SK-N-SH (cell line): ENCODE measurements around the gene ANKS1B.

Experiments used
- ELF1 ChIP-seq: IDR thresholded peaks from 2 replicates; pipeline ENCODE4 v1.4.0; 2012
- EZH2phosphoT487 ChIP-seq: fragments of 200-600 bp; sonication (generic); IDR thresholded peaks from 2 replicates; pipeline ENCODE4 v1.6.1; 2017; ENCODE audit warnings: low read depth, mixed run types, mild to moderate bottlenecking, antibody characterized with exemption, moderate library complexity, borderline replicate concordance
- FOXM1 ChIP-seq: IDR thresholded peaks from 2 replicates; pipeline ENCODE4 v1.4.0; 2012; ENCODE audit warnings: low read depth, mild to moderate bottlenecking
- POLR2AphosphoS5 ChIP-seq: IDR thresholded peaks from 2 replicates; pipeline ENCODE4 v1.6.1; 2012; ENCODE audit warnings: low read depth, low read length
- TF ChIP-seq, protein P1 (sequence below): fragments of 200-600 bp; sonication (generic); IDR thresholded peaks from 2 replicates; pipeline ENCODE4 v1.6.1; 2017; ENCODE audit warnings: antibody characterized with exemption, mild to moderate bottlenecking, moderate library complexity
- TF ChIP-seq, protein P2 (sequence below): IDR thresholded peaks from 2 replicates; pipeline ENCODE4 v1.6.1; 2012; ENCODE audit warnings: mild to moderate bottlenecking, low read depth, low read length, moderate library complexity

- no peak for TF ChIP-seq FOXM1
- TF ChIP-seq, protein P1, sequence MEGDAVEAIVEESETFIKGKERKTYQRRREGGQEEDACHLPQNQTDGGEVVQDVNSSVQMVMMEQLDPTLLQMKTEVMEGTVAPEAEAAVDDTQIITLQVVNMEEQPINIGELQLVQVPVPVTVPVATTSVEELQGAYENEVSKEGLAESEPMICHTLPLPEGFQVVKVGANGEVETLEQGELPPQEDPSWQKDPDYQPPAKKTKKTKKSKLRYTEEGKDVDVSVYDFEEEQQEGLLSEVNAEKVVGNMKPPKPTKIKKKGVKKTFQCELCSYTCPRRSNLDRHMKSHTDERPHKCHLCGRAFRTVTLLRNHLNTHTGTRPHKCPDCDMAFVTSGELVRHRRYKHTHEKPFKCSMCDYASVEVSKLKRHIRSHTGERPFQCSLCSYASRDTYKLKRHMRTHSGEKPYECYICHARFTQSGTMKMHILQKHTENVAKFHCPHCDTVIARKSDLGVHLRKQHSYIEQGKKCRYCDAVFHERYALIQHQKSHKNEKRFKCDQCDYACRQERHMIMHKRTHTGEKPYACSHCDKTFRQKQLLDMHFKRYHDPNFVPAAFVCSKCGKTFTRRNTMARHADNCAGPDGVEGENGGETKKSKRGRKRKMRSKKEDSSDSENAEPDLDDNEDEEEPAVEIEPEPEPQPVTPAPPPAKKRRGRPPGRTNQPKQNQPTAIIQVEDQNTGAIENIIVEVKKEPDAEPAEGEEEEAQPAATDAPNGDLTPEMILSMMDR = no peak
- TF ChIP-seq, protein P2, sequence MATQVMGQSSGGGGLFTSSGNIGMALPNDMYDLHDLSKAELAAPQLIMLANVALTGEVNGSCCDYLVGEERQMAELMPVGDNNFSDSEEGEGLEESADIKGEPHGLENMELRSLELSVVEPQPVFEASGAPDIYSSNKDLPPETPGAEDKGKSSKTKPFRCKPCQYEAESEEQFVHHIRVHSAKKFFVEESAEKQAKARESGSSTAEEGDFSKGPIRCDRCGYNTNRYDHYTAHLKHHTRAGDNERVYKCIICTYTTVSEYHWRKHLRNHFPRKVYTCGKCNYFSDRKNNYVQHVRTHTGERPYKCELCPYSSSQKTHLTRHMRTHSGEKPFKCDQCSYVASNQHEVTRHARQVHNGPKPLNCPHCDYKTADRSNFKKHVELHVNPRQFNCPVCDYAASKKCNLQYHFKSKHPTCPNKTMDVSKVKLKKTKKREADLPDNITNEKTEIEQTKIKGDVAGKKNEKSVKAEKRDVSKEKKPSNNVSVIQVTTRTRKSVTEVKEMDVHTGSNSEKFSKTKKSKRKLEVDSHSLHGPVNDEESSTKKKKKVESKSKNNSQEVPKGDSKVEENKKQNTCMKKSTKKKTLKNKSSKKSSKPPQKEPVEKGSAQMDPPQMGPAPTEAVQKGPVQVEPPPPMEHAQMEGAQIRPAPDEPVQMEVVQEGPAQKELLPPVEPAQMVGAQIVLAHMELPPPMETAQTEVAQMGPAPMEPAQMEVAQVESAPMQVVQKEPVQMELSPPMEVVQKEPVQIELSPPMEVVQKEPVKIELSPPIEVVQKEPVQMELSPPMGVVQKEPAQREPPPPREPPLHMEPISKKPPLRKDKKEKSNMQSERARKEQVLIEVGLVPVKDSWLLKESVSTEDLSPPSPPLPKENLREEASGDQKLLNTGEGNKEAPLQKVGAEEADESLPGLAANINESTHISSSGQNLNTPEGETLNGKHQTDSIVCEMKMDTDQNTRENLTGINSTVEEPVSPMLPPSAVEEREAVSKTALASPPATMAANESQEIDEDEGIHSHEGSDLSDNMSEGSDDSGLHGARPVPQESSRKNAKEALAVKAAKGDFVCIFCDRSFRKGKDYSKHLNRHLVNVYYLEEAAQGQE = no peak
- no peak for TF ChIP-seq EZH2phosphoT487
- no peak for TF ChIP-seq POLR2AphosphoS5
- no peak for TF ChIP-seq ELF1
Observed at GRCh38 chr12:99985631-99986030, 895 bp upstream of the ANKS1B start.
